ENCODE data around the gene HS6ST1.
A peak's percentile ranks its signal among the peaks of the same experiment; 100 is the strongest.

The HS6ST1 gene

GRCh38 chr2:128236491-128237035 is 82.1 kb downstream of the HS6ST1 start:
- no peak for TF ChIP-seq CTCF (IDR thresholded peaks at IDR 0.05)
- Histone ChIP-seq H3K4me3 (no peak overlapping the region), H3K27ac (no peak overlapping the region)
- DNase-seq (ENCODE audit: low spot score) = no peak

- no peak for TF ChIP-seq CTCF (IDR thresholded peaks at IDR 0.05)
- no peak for DNase-seq (ENCODE audit: low spot score)
- Histone ChIP-seq H3K4me3 (no peak overlapping the region), H3K27ac (no peak overlapping the region)
Observed at GRCh38 chr2:128235581-128235980, 83.1 kb downstream of the HS6ST1 start.

- Histone ChIP-seq H3K4me3 (no peak overlapping the region), H3K27ac (no peak overlapping the region)
- no peak for DNase-seq (ENCODE audit: low spot score)
- TF ChIP-seq CTCF (IDR thresholded peaks at IDR 0.05) = no peak
Observed at GRCh38 chr2:128234613-128235012, 84.1 kb downstream of the HS6ST1 start.

GRCh38 chr2:128233790-128234395 is 84.8 kb downstream of the HS6ST1 start:
- H3K4me3 ChIP-seq = peak overlapping the region; percentile 69
- H3K27ac ChIP-seq = no peak overlapping the region
- no peak for TF ChIP-seq CTCF (IDR thresholded peaks at IDR 0.05)
- no peak for DNase-seq (ENCODE audit: low spot score)

- TF ChIP-seq CTCF (IDR thresholded peaks at IDR 0.05) = peak; percentile 84
- Histone ChIP-seq H3K4me3 (peak overlapping the region; percentile 69), H3K27ac (peak overlapping the region in 1 of 2 donors; percentile 45)
- peak; percentile 81 for DNase-seq (ENCODE audit: low spot score)
Observed at GRCh38 chr2:128232965-128233789, 85.5 kb downstream of the HS6ST1 start.

GRCh38 chr2:128228894-128229293 is 89.8 kb downstream of the HS6ST1 start:
- TF ChIP-seq CTCF (IDR thresholded peaks at IDR 0.05) = no peak
- DNase-seq (ENCODE audit: low spot score) = no peak

More at GRCh38 chr2:128228894-128229293, 89.8 kb downstream of the HS6ST1 start:
- H3K4me3 ChIP-seq = no peak overlapping the region
- no peak overlapping the region for H3K27ac ChIP-seq
